Activated CD4-positive, alpha-beta T cell treated with anti-CD3 and anti-CD28 coated beads for 1 hour (primary cell): ENCODE measurements around the gene WSB1.
"Not testable (repeated sequence)": the region's sequence is repeated elsewhere in the genome, so short reads cannot be mapped to it uniquely, and the experiment has no call there.

Source experiments
- DNase-seq: peaks from one replicate; pipeline ENCODE4 v3.0.0-alpha.2; 2020

The WSB1 gene

DNA sequence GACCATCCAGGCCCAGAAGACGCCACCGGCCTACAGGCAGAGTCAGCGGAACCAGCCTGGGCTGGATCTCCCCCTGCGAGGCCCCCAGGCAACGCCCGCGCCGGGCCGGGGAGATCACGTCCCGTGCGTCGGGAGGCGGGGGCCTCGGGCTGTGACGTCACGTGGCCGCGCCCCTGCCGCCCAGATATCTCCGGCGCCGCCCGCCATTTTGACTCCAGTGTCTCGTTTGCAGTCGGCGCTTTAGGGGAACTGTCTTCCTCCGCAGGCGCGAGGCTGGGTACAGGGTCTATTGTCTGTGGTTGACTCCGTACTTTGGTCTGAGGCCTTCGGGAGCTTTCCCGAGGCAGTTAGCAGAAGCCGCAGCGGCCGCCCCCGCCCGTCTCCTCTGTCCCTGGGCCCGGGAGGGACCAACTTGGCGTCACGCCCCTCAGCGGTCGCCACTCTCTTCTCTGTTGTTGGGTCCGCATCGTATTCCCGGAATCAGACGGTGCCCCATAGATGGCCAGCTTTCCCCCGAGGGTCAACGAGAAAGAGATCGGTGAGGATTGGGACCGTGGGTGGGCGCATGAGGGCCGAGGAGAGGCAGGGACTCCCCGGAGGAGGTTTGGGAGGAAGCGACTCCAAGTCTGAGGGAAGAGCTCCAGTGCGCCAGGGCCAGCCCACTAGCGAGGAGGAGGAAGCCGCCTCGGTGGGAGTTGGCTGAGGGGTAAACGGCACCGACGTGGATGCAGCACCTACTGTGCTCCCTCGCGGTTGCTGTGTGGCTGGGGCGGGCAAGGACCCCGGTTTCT is at the start of gene WSB1:
TSS of gene WSB1 (plus strand) at position 217 of the 791 bp plus-strand sequence. CDS start at position 499, 282 bp downstream.
- DNase-seq, result peak; percentile 90

GRCh38 chr17:27244491-27245223 is 49.3 kb upstream of the WSB1 start:
- DNase-seq, result no peak

GRCh38 chr17:27245230-27245696 is 48.7 kb upstream of the WSB1 start:
- DNase-seq, result peak; percentile 13

GRCh38 chr17:27246537-27246936 is 47.4 kb upstream of the WSB1 start:
- no peak for DNase-seq

DNA sequence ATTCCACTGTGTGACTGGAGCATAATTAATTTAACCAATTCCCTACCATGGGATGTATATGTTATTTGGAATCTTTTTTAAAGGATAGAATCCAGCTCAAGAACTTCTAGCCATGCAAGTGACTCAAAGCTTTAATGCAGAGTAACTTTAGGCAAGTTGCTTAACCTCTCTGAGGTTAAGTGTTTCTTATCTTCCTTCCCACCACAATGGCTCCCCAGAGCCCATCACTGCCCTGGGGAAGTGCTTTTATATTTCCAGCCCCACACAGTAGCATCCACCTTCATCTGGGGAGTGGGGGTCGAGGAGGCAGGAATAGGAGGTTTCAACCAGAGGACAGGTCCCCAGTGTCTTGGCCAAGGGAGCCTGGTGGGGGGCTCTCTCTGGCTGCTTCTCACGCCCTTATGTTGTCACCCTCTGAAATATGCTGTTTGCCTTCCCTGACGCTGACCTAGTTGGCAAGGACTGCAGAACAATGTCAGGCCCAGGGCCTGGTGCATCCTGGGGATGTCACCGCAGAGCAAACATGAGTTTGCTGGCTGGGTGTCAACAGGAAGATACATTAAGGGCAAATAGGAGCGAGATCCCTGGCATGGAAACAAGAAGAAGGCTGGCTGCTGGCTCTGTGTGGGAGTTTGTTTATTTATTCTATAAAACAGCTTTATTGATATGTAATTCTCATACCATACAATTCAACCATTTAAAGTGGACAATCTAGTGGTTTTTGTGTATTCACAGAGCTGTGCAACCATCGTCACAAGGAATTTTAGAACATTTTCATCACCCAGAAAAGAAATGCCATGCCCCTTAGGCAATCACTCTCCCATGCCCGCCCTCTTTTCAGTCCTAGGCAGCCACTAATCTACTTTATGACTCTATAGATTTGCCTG is 46.6 kb upstream of the WSB1 start:
- DNase-seq, result no peak

DNA sequence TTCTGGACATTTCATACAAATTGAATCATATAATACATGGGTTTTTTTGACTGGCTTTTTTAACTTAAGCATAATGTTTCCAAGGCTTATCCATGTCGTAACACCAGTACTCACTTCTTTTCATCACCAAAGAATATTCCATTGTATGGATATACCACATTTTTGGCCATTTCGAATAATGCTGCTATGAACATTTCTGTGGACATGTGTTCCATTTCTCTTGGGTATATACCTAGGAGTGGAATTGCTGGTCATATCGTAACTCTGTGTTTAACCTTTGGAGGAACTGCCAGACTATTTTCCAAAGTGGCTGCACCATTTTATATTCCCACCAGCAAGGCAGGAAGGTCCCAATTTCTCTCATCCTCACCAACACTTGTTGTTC is 46.0 kb upstream of the WSB1 start:
- DNase-seq, result no peak

DNA sequence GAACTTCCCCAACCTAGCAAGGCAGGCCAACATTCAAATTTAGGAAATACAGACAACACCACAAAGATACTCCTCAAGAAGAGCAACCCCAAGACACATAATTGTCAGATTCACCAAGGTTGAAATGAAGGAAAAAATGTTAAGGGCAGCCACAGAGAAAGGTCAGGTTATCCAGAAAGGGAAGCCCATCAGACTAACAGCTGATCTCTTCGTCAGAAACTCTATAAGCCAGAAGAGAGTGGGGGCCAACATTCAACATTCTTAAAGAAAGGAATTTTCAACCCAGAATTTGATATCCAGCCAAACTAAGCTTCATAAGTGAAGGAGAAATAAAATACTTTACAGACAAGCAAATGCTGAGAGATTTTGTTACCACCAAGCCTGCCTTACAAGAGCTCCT is 43.1 kb upstream of the WSB1 start:
- not testable (repeated sequence) for DNase-seq

DNA sequence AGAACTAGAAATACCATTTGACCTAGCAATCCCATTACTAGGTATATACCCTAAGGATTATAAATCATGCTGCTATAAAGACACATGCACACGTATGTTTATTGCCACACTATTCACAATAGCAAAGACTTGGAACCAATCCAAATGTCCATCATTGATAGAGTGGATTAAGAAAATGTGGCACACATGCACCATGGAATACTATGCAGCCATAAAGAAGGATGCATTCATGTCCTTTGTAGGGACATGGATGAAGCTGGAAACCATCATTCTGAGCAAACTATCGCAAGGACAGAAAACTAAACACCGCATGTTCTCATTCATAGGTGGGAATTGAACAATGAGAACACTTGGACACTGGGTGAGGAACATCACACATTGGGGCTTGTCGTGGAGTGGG is 39.1 kb upstream of the WSB1 start:
- DNase-seq, result not testable (repeated sequence)

GRCh38 chr17:27256225-27257030 is 37.5 kb upstream of the WSB1 start:
- DNase-seq, result no peak

- no peak for DNase-seq
These were observed 36.9 kb upstream of the WSB1 start for GRCh38 chr17:27257031-27257357.

GRCh38 chr17:27259356-27259755 is 34.6 kb upstream of the WSB1 start:
- no peak for DNase-seq

DNA sequence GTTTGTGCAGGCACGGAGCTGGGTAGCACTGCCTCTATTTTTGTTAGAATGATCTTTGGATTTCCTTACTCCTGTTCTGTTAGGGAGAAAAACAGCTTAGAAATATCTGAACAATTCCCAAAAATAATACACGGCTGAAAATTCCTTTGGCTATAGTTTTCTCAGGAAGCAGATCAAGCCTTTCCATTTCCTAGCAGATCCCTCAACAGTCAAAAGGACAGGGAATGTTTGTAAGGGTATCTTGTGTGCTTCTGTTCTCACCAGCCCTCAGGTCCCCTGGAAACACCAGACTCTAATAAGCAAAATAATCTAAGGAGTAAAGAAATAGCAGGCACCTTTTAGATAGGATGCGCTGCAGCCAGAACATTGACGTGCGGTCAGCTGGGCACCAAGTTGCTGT is 30.5 kb upstream of the WSB1 start:
- DNase-seq, result no peak

DNA sequence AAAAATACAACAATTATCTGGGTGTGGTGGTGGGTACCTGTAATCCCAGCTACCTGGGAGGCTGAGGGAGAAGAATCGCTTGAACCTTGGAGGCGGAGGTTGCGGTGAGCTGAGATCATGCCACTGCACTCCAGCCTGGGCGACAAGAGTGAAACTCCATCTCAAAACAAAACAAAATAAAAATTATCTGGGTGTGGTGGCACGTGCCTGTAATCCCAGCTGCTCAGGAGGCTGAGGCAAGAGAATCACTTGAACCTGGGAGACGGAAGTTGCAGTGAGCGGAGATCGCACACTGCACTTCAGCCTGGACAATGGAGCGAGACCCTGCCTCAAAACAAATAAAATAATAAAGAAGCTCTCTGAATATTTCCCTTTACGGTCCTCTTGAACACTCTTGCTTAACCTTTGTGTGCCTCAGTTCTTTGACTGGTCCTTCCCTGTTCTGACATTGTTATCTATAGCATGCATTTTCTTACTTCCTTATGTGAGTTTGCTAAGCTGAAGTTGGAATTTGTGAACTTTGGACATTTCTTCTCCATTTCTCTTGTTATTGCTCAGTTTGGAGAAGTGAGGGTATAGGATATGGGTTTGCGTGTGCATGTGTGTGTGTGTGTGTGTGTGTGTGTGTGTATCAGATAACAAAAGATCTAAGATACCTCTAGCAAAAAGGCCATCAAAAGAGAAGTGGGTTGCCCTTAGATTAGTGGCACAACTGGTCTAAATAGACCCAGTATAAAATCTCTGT is 29.7 kb upstream of the WSB1 start:
- no peak for DNase-seq

DNA sequence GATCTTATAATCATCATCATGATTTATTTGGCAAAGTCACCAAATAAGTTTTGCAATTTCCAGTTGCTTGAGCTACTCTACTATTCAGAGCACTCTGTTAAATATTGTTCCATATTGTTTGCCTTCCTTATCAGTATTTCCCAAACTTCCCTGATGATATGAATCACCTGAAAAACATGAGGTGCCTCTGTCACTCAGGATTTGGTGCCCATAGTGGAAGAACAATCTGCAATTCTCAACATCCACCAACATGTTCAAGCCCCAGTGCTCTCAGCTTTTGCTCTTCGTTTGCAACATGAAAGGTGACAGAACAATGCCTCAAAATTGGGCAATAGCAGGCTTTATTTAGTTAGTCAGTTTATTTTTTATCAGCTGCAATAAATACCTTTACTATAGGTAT is 28.6 kb upstream of the WSB1 start:
- no peak for DNase-seq

DNA sequence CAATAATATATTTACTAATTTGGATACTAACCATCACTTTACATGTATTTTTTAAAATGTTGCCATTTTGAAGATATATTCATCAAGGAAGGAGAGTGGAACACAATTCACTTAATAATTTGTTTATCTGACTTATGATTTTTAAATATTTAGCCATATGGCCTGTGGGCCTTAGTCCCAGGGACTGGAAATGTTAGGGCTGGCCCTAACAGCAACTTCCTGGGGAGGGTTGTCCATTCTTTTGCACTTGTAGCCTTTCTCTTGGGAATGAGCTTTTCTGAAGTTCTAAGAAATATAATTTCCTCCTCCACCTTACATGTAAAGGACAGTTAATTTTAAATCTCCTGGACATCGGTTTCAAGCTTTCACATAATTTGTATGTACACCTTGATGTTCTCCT is 27.7 kb upstream of the WSB1 start:
- no peak for DNase-seq

- no peak for DNase-seq
These were observed 25.4 kb upstream of the WSB1 start for GRCh38 chr17:27268394-27269085.

DNA sequence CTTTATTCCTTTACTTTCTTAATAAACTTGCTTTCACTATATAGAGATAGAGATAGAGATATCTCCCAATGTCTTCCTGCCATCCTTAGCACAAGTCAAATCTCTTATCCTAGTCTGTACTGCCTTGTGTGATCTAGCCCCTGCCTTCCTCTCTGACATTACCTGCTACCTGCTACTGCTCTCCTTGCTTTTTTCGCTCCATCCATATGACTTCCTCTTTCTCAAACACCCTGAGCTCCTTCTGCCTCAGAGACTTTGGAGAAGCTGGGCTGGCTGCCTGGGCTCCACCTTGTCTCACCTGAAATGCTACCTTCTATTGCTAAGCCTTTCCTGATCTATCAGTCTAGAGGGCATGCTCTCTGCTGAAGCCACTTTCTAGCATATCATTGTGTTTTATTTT is 24.7 kb upstream of the WSB1 start:
- no peak for DNase-seq

DNA sequence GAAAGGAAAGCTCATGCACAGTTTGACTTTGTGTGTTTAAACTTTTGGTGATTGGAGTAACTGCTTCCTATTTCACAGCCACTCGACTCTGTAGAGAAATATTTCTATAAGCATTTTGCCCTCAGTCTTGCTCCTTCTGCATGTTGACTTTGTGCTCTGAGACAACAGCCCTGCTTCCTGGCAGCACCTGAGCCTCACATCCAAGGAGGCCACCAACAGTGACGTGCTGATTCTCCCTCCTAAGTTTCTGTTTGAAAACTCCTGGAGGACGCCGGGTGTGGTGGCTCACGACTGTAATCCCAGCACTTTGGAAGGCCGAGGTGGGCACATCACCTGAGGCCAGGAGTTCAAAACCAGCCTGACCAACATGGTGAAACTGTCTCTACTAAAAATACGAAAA is 23.9 kb upstream of the WSB1 start:
- DNase-seq, result no peak

DNA sequence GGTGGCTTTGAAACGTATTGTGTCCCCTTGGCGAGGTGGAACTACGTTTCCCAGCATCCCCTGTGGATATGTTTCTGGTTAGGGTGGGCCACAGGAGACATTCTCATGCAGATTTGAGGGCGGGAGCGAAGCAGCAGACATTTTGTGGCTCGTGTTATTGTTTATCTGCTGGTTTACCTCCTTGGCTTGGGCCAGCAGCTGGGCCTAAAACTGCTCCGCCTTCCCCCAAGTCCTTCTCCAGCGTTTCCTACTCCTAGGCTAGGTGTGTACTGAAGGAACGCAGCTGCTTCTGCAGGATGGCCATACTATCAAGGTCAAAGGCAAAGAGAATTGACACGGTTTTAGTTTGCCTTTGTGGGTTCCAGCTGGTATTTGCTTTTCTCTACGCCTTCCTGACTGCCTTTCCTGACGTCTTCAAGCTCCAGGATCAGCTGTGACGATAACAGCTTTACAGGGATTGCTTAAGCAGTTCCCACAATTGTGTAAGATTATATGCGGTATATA is 17.2 kb upstream of the WSB1 start:
- DNase-seq, result no peak

DNA sequence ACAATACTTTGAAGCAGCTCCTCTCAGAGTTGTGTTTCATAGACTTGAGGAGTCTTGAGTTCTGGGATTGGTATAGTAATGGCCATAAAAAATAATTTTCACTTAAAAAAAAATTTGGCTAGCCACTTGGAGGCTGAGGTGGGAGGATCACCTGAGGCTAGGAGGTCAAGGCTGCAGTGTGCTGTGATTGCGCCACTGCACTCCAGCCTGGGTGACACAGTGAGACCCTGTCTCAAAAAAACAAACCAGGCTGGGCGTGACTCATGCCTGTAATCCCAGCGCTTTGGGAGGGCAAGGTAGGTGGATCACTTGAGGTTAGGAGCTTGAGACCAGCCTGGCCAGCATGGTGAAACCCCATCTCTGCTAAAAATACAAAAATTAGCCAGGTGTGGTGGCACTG is 14.8 kb upstream of the WSB1 start:
- not testable (repeated sequence) for DNase-seq

- DNase-seq, result no peak
These were observed 13.4 kb upstream of the WSB1 start for GRCh38 chr17:27280527-27280926.
